HCT116 (cell line): Measurements from ENCODE around the gene PTMS. TPM values are rescaled to one million over a fixed set of nuclear protein-coding genes. Genes with fewer than 3 reads are reported as not detected.

ENCODE experiments used
- ATAC-seq: fragments of 200-7000 bp; cut with Tn5 transposase; 2 replicates; pipeline ENCODE4 v1.9.1; 2020; ENCODE audit warnings: mild to moderate bottlenecking, moderate library complexity
- BruUV-seq: library from RNA; stranded (reverse); fragments of 400-500 nt; replicated peaks from 2 replicates; lab custom pipeline; 2021; lab: Mats Ljungman, UMichigan
- CTCF ChIA-PET: fragments of 300-600 bp; sonication (Branson Sonifier 250); formaldehyde crosslinking; loops from one replicate; lab custom pipeline; 2021; ENCODE audit warnings: antibody characterized with exemption; lab: Charles Lee
- POLR2A ChIA-PET: fragments of 300-600, 350-600 bp; sonication (Branson Sonifier 250); formaldehyde crosslinking; loops from one replicate; lab custom pipeline; 2021; ENCODE audit warnings: antibody characterized with exemption; lab: Charles Lee
- RAD21 ChIA-PET, 2 experiments: fragments of 300-600 bp; sonication (Branson Sonifier 250); formaldehyde crosslinking; loops; one replicate each; lab custom pipeline; 2023; ENCODE audit warnings: low total read pairs in 2 of 2; ENCODE audit not compliant: uncharacterized antibody in 2 of 2, unreplicated experiment in 2 of 2, low non-redundant PET in 1 of 2; lab: Charles Lee
- DNase-seq: peaks from one replicate; pipeline ENCODE4 v3.0.0-alpha.2; 2010; ENCODE audit warnings: low read depth, low spot score
- H2AFZ ChIP-seq: fragments of 200-600 bp; shearing (Covaris generic), sonication (generic); 2 replicates; pipeline ENCODE4 v1.6.1; 2017; ENCODE audit warnings: low read depth, mixed run types, mixed read lengths, antibody characterized with exemption, low read length; ENCODE audit not compliant: poor library complexity, severe bottlenecking
- H3K27ac ChIP-seq: 2 replicates; pipeline ENCODE4 v1.5.1; 2012; ENCODE audit warnings: low read depth, low read length
- H3K27me3 ChIP-seq: fragments of 200-600 bp; sonication (generic); 2 replicates; pipeline ENCODE4 v1.6.1; 2016; ENCODE audit warnings: mixed run types, low read length, mixed read lengths; ENCODE audit not compliant: insufficient read depth
- H3K36me3 ChIP-seq, 2 experiments: fragments of 200-500 bp in 1 of 2; fragments of 200-600 bp in 1 of 2; sonication (Bioruptor generic) in 1 of 2; sonication (generic) in 1 of 2; 2 replicates each; pipeline versions ENCODE4 v1.5.1 to v1.6.1; 2014 to 2016; ENCODE audit warnings: low read length in 2 of 2, inconsistent platforms in 1 of 2, mixed read lengths in 1 of 2, mixed run types in 1 of 2; ENCODE audit not compliant: insufficient read depth in 2 of 2, control insufficient read depth in 1 of 2
- H3K4me1 ChIP-seq, 2 experiments: fragments of 200-600 bp in 1 of 2; sonication (generic) in 1 of 2; 2 replicates each; pipeline versions ENCODE4 v1.5.1 to v1.6.1; 2012 to 2017; ENCODE audit warnings: low read length in 2 of 2, inconsistent platforms in 1 of 2, mild to moderate bottlenecking in 1 of 2, mixed read lengths in 1 of 2, mixed run types in 1 of 2, moderate library complexity in 1 of 2; ENCODE audit not compliant: insufficient read depth in 2 of 2, control insufficient read depth in 1 of 2
- H3K4me2 ChIP-seq: fragments of 200-600 bp; sonication (generic); 2 replicates; pipeline ENCODE4 v1.6.1; 2017; ENCODE audit warnings: mixed run types, low read length, mixed read lengths
- H3K4me3 ChIP-seq, 2 experiments: fragments of 200-600 bp in 1 of 2; sonication (generic) in 1 of 2; replicated peaks in 1 of 2; 2 replicates each; pipeline ENCODE4 v1.5.1; 2011 to 2016; ENCODE audit warnings: low read length in 2 of 2, control low read depth in 1 of 2, low read depth in 1 of 2, mild to moderate bottlenecking in 1 of 2, mixed read lengths in 1 of 2, mixed run types in 1 of 2
- H3K79me2 ChIP-seq: fragments of 200-600 bp; sonication (generic); 2 replicates; pipeline ENCODE4 v1.6.1; 2017; ENCODE audit warnings: mild to moderate bottlenecking, mixed run types, low read length, moderate library complexity, mixed read lengths; ENCODE audit not compliant: insufficient read depth
- H3K9ac ChIP-seq: fragments of 200-600 bp; sonication (generic); 2 replicates; pipeline ENCODE4 v1.6.1; 2016; ENCODE audit warnings: low read length, mixed read lengths
- H3K9me2 ChIP-seq: fragments of 200-600 bp; sonication (generic), shearing (Covaris generic); 2 replicates; pipeline ENCODE4 v1.6.1; 2017; ENCODE audit warnings: mixed run types, mild to moderate bottlenecking, moderate library complexity; ENCODE audit not compliant: insufficient read depth
- H3K9me3 ChIP-seq, 2 experiments: fragments of 200-500 bp in 1 of 2; fragments of 200-600 bp in 1 of 2; sonication (Bioruptor generic) in 1 of 2; sonication (generic) in 1 of 2; 2 replicates each; pipeline ENCODE4 v1.6.1; 2014 to 2017; ENCODE audit warnings: low read length in 2 of 2, mixed read lengths in 2 of 2, inconsistent platforms in 1 of 2, low read depth in 1 of 2, mild to moderate bottlenecking in 1 of 2, mixed run types in 1 of 2, moderate library complexity in 1 of 2; ENCODE audit not compliant: control insufficient read depth in 1 of 2, insufficient read depth in 1 of 2
- H4K20me1 ChIP-seq: fragments of 200-600 bp; sonication (generic), shearing (Covaris generic); 2 replicates; pipeline ENCODE4 v1.6.1; 2017; ENCODE audit warnings: mixed run types, mild to moderate bottlenecking, moderate library complexity; ENCODE audit not compliant: insufficient read depth
- ATF3 ChIP-seq: IDR thresholded peaks from 2 replicates; pipeline ENCODE4 v1.6.1; 2012
- CBX3 ChIP-seq: IDR thresholded peaks from 2 replicates; pipeline ENCODE4 v1.6.1; 2012; ENCODE audit warnings: low read depth
- CEBPB ChIP-seq: IDR thresholded peaks from 2 replicates; pipeline ENCODE4 v1.6.1; 2012; ENCODE audit warnings: low read depth
- CTCF ChIP-seq, 3 experiments: fragments of 200-600 bp in 1 of 3; sonication (generic) in 1 of 3; IDR thresholded peaks in 2 of 3; conservative IDR thresholded peaks in 1 of 3; 2 replicates each; pipeline ENCODE4 v1.5.1; 2012 to 2017; ENCODE audit warnings: low read depth in 2 of 3, low read length in 2 of 3, antibody characterized with exemption in 1 of 3, borderline replicate concordance in 1 of 3, control low read depth in 1 of 3, mild to moderate bottlenecking in 1 of 3, mixed read lengths in 1 of 3, mixed run types in 1 of 3, moderate library complexity in 1 of 3; ENCODE audit not compliant: insufficient read depth in 1 of 3
- EGR1 ChIP-seq: IDR thresholded peaks from 2 replicates; pipeline ENCODE4 v1.6.1; 2012; ENCODE audit warnings: low read depth
- ELF1 ChIP-seq: IDR thresholded peaks from 2 replicates; pipeline ENCODE4 v1.6.1; 2012; ENCODE audit warnings: low read depth, borderline replicate concordance
- EZH2 ChIP-seq: fragments of 200-600 bp; sonication (generic); IDR thresholded peaks from 2 replicates; pipeline ENCODE4 v1.6.1; 2017; ENCODE audit warnings: antibody characterized with exemption, mixed run types
- FOSL1 ChIP-seq: IDR thresholded peaks from 2 replicates; pipeline ENCODE4 v1.6.1; 2012; ENCODE audit warnings: low read depth
- JUND ChIP-seq: IDR thresholded peaks from 2 replicates; pipeline ENCODE4 v1.6.1; 2012
- MAX ChIP-seq: IDR thresholded peaks from 2 replicates; pipeline ENCODE4 v1.6.1; 2012
- POLR2A ChIP-seq: IDR thresholded peaks from 2 replicates; pipeline ENCODE4 v1.7.0; 2011; ENCODE audit warnings: borderline replicate concordance; ENCODE audit not compliant: insufficient read depth, insufficient read length; ENCODE audit errors: extremely low read depth
- POLR2AphosphoS5 ChIP-seq: IDR thresholded peaks from 2 replicates; pipeline ENCODE4 v1.6.1; 2011; ENCODE audit warnings: mild to moderate bottlenecking, low read depth, low read length, moderate library complexity
- RAD21 ChIP-seq: IDR thresholded peaks from 2 replicates; pipeline ENCODE4 v1.6.1; 2012; ENCODE audit warnings: low read depth, mild to moderate bottlenecking
- SIN3A ChIP-seq: IDR thresholded peaks from 2 replicates; pipeline ENCODE4 v1.6.1; 2012; ENCODE audit warnings: low read depth
- SP1 ChIP-seq: IDR thresholded peaks from 2 replicates; pipeline ENCODE4 v1.6.1; 2012; ENCODE audit warnings: low read depth
- SRF ChIP-seq: IDR thresholded peaks from 2 replicates; pipeline ENCODE4 v1.6.1; 2012; ENCODE audit warnings: low read depth
- TCF7L2 ChIP-seq: IDR thresholded peaks from 2 replicates; pipeline ENCODE4 v1.7.0; 2011; ENCODE audit warnings: borderline replicate concordance, inconsistent platforms; ENCODE audit not compliant: insufficient read depth, insufficient read length; ENCODE audit errors: extremely low read depth
- YY1 ChIP-seq: IDR thresholded peaks from 2 replicates; pipeline ENCODE4 v1.6.1; 2011; ENCODE audit warnings: low read length, low read depth, moderate library complexity, mild to moderate bottlenecking; ENCODE audit not compliant: insufficient replicate concordance; ENCODE audit errors: extremely low read depth
- ZFX ChIP-seq: fragments of 450-650 bp; IDR thresholded peaks from 2 replicates; pipeline ENCODE4 v1.6.1; 2017
- intact Hi-C: fragments of 100-400 bp; cut with micrococcal nuclease; formaldehyde crosslinking; loops from 2 replicates; pipeline ENCODE4 v1.10.0; 2022
- total RNA-seq: library from RNA; stranded (reverse); gene quantifications from one replicate; pipeline ENCODE4 v1.2.1, GENCODE V29; 2021; ENCODE audit not compliant: unreplicated experiment

PTMS gene
- total RNA-seq, 1 experiment from 2014 or later = 494 TPM

GRCh38 chr12:6818222-6818621 lies 52.1 kb downstream of the PTMS start:
- CTCF ChIA-PET = no interaction called here
- BruUV-seq = no TSS peak
- no peaks in the 10 kb centered on the region for H3K9me2 ChIP-seq
- no peak overlapping the region for H3K4me3 ChIP-seq
- no peak for DNase-seq
- TF ChIP-seq JUND (no peak), EZH2 (no peak), MAX (no peak), CTCF (IDR thresholded peaks at IDR 0.05 in 2 of 3, conservative IDR thresholded peaks at IDR 0.05 in 1 of 3; ENCODE audit: borderline replicate concordance in 1 of 3, insufficient read depth in 1 of 3, low read depth in 2 of 3, low read length in 2 of 3) (no peak), CBX3 (no peak), YY1 (no peak), ELF1 (no peak), SP1 (no peak), SIN3A (no peak), POLR2A (no peak), CEBPB (no peak), FOSL1 (no peak), SRF (no peak), TCF7L2 (no peak), ZFX (no peak), EGR1 (no peak), POLR2AphosphoS5 (no peak), ATF3 (no peak), RAD21 (no peak)
- TF ChIP-seq, all 23 proteins: peak for 0
- intact Hi-C loops = no loop called here
- Histone ChIP-seq H3K79me2 (no peaks in the 10 kb centered on the region), H2AFZ (no peak overlapping the region), H3K27me3 (peaks cover 6% of the 10 kb centered on the region; the same call in 1 of the 2 replicates), H3K4me2 (no peak overlapping the region), H3K4me1 (peaks cover 13 to 20% of the 10 kb centered on the region in 2 experiments), H3K27ac (no peak overlapping the region), H4K20me1 (no peaks in the 10 kb centered on the region), H3K36me3 (no peaks in the 10 kb centered on the region), H3K9me3 (no peaks in the 10 kb centered on the region), H3K9ac (no peak overlapping the region)
- ChIA-PET RAD21 (no interaction called here), POLR2A (no interaction called here)
- ATAC-seq = no peak
